Uterus (tissue), 2 donors: ENCODE results near the gene IRS2.

Experiments
- POLR2A ChIP-seq, 2 donors: fragments of 450-650 bp; IDR thresholded peaks; one replicate each; pipeline ENCODE4 v1.6.1; 2016; ENCODE audit warnings: antibody characterized with exemption in 2 of 2, mild to moderate bottlenecking in 1 of 2, moderate library complexity in 1 of 2
- TF ChIP-seq, protein P1 (sequence below), 4 experiments: fragments of 200-600 bp in 2 of 4; fragments of 450-650 bp in 2 of 4; sonication (generic) in 2 of 4; IDR thresholded peaks; one replicate each; pipeline ENCODE4 v1.5.1; 2016 to 2019; ENCODE audit warnings: antibody characterized with exemption in 4 of 4, mild to moderate bottlenecking in 2 of 4, moderate library complexity in 1 of 4

DNA sequence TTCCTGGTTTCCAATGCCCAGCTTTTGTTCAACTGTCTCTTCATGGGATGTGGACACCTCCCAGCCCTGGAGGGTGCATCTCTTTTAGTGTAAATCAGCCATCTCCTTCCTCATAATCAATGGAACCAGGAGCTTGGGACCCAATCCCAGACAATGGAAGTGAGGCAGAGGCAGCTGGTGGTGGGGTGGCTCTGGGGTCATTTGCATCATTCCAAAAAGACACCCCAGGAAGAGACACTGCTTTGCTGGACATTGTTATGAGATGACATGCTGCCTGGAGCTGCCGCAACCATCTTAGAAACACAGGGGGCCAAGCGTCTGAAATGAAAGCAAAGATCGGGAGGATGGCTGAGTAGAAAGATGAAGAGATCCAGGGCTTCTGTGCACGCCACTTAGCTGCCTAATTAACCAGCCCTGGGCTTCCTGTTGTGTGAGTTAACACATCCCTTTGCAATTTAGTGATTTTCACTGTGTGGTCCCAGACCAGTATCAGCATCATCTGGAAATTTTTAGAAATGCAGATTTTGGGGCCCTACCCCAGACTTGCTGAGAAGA lies 36.1 kb downstream of the IRS2 start:
- TF ChIP-seq, protein P1, sequence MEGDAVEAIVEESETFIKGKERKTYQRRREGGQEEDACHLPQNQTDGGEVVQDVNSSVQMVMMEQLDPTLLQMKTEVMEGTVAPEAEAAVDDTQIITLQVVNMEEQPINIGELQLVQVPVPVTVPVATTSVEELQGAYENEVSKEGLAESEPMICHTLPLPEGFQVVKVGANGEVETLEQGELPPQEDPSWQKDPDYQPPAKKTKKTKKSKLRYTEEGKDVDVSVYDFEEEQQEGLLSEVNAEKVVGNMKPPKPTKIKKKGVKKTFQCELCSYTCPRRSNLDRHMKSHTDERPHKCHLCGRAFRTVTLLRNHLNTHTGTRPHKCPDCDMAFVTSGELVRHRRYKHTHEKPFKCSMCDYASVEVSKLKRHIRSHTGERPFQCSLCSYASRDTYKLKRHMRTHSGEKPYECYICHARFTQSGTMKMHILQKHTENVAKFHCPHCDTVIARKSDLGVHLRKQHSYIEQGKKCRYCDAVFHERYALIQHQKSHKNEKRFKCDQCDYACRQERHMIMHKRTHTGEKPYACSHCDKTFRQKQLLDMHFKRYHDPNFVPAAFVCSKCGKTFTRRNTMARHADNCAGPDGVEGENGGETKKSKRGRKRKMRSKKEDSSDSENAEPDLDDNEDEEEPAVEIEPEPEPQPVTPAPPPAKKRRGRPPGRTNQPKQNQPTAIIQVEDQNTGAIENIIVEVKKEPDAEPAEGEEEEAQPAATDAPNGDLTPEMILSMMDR (IDR thresholded peaks at IDR 0.05) = no peak
- no peak for TF ChIP-seq POLR2A (IDR thresholded peaks at IDR 0.05)
